Left forelimb (tissue), 1 donor: ENCODE results near the gene LIME1.
A peak's percentile ranks its signal among the peaks of the same experiment; 100 is the strongest.

ENCODE experiments used
- DNase-seq: peaks from one replicate; pipeline ENCODE4 v3.0.0-alpha.2; 2018; ENCODE audit warnings: low spot score

Gene LIME1

DNA sequence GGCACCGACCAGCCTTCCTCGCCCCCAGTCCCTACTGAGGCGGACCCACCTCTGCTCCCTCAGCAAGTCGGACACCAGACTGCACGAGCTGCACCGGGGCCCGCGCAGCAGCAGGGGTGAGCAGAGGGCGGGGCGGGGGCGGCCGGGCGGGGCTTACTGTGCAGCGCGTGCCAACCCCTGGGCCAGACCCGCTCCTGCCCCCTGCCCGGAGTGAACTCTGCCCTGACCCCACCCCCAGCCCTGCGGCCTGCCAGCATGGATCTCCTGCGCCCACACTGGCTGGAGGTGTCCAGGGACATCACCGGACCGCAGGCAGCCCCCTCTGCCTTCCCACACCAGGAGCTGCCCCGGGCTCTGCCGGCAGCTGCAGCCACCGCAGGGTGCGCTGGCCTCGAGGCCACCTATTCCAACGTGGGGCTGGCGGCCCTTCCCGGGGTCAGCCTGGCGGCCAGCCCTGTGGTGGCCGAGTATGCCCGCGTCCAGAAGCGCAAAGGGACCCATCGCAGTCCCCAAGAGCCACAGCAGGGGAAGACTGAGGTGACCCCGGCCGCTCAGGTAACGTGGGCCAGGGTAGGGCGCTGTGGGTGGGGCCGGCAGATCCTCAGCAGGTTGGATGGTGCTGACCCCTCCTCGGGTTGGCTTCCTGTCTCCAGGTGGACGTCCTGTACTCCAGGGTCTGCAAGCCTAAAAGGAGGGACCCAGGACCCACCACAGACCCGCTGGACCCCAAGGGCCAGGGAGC is 1.7 kb downstream of the LIME1 start:
- DNase-seq: no peak

- DNase-seq: no peak
Observed at GRCh38 chr20:63738687-63739129, 2.2 kb downstream of the LIME1 start.

DNA sequence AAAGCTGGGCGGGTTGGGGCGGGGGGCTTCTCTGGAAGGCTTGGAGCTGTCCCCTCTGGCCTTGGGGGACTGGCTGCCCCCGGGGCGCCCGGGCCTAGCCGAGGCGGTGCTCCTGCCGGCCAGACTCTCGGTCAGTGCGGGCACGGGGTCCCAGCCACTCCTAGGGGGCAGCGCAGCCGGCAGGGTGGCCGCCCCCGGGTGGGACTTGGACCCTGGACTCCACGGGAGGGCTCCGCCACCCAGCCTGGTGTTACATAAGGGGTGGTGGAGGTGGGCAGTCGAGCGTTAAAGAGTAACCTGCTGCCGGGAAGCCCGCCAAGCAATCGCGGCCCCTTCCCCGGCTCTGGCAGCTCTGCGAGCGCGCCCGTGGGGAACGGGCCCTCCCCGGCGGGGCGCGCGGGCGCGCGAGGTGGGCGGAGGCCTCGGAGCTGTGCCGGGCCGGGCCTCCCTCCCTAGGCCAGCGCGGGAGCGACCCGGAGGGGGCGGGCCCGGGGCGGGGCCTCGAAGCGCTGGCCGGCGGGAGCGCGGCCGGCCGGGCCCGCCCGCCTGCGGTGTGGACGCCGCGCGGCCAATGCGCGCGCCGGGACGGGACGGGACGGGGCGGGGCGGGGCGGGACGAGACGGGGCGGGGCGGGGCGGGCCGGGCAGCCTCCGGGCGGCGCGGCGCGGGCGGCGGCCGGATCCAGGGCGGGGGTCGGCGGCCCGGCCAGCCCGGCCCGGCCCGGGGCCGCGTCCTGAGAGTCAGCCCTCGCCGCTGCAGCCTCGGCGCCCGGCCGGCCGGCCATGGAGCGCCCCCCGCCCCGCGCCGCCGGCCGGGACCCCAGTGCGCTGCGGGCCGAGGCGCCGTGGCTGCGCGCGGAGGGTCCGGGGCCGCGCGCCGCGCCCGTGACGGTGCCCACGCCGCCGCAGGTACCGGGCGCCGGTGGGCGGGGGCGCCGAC is 2.9 kb downstream of the LIME1 start, which contains the start of gene SLC2A4RG:
Gene SLC2A4RG (plus strand): TSS at position 647 of the 940 bp plus-strand sequence. CDS start 137 bp downstream, at position 784.
- peak; percentile 88 for DNase-seq

GRCh38 chr20:63740070-63740626 is 3.7 kb downstream of the LIME1 start:
- no peak for DNase-seq

GRCh38 chr20:63740627-63741353 is 4.3 kb downstream of the LIME1 start:
- DNase-seq: peak; percentile 97

DNA sequence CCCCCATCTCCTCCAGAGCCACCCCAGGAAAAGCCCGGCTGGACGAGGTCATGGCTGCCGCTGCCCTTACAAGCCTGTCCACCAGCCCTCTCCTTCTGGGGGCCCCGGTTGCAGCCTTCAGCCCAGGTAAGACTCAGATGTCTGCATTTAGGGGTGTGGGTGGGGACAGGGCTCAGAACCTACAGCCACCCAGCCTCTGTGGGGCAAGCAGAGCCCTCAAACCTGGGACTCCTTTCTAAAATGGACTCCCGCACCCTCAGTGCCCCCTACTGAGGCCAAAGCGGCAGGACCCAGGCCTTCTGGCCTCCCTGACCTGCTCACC is 4.9 kb downstream of the LIME1 start:
- DNase-seq: no peak

- no peak for DNase-seq
Observed at GRCh38 chr20:63741676-63742380, 5.4 kb downstream of the LIME1 start.

- DNase-seq: no peak
Observed at GRCh38 chr20:63742381-63743024, 6.0 kb downstream of the LIME1 start.

- DNase-seq: no peak
Observed at GRCh38 chr20:63743210-63743970, 6.9 kb downstream of the LIME1 start.

- DNase-seq: no peak
Observed at GRCh38 chr20:63744158-63744557, 7.7 kb downstream of the LIME1 start.

- DNase-seq: no peak
Observed at GRCh38 chr20:63744574-63745423, 8.3 kb downstream of the LIME1 start.

- DNase-seq: no peak
Observed at GRCh38 chr20:63745424-63745805, 9.0 kb downstream of the LIME1 start.

GRCh38 chr20:63745961-63746731 is 9.7 kb downstream of the LIME1 start:
- DNase-seq: no peak

- DNase-seq: no peak
Observed at GRCh38 chr20:63746751-63747315, 10.4 kb downstream of the LIME1 start.

- DNase-seq: no peak
Observed at GRCh38 chr20:63747622-63748069, 11.2 kb downstream of the LIME1 start.

- no peak for DNase-seq
Observed at GRCh38 chr20:63748070-63748933, 11.8 kb downstream of the LIME1 start.

DNA sequence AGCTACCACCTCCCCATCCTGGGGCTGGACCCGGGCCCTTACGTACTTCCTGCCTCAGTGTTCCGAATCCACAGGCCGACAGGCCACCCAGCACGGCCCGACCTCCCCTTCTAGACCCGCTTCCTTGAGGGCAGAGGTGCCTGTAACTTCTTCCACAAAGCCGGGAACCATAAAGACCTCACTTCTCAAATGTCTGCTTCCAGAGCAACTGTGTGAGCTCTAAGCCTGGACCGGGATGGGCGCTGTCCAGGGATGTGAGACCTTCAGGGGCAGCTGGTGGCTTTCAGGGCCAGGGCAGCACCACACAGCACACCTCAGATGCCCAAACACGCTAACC is 12.4 kb downstream of the LIME1 start:
- no peak for DNase-seq
